ENCODE results near the gene OR56A1.
"Not testable (repeated sequence)": the region's sequence is repeated elsewhere in the genome, so short reads cannot be mapped to it uniquely, and the experiment has no call there.

Gene OR56A1, protein sequence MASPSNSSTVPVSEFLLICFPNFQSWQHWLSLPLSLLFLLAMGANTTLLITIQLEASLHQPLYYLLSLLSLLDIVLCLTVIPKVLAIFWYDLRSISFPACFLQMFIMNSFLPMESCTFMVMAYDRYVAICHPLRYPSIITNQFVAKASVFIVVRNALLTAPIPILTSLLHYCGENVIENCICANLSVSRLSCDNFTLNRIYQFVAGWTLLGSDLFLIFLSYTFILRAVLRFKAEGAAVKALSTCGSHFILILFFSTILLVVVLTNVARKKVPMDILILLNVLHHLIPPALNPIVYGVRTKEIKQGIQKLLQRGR

GRCh38 chr11:6030708-6031405 is at the start of gene OR56A1:
Gene OR56A1, minus strand, starts transcription at chr11:6030758. Its CDS starts 3,066 bp downstream, at chr11:6027692.
- no peak for DNase-seq

GRCh38 chr11:6079463-6079862 is 48.9 kb upstream of the OR56A1 start:
- no peak for DNase-seq

- DNase-seq = no peak
These were observed 47.2 kb upstream of the OR56A1 start for GRCh38 chr11:6077723-6078122.

- DNase-seq = not testable (repeated sequence)
These were observed 45.9 kb upstream of the OR56A1 start for GRCh38 chr11:6076443-6076842.

GRCh38 chr11:6067502-6067901 is 36.9 kb upstream of the OR56A1 start:
- no peak for DNase-seq

DNA sequence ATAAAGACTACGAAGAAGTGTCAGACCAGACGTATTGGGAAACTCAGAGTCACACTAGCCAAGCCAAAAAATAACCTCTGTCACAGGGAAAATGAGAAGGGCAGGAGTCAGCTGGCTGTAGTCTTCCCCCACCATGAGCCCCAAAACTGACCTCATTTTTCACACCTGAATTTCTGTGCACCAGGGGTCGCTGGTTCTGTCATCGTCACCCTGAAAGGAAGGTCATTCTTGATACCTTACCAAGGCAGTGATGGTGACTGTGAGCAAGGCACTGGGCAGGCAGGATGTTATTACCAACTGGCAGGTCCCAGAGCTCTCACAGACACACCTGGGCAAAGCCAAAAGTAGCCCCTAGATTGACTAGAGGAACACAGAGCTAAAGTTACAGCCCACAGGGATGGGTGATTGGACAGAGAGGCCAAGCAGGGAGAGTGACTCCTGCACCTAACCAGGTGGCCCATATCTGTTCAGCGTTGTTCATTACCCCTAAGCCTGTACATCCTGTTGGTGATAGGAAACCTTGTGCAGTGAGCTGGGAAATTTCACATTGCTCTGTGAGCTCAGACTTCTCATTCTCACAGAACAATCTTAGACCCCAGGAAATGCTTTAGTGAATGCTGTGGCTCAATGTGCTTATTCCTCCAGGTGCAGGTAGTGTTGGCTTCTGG is 32.3 kb upstream of the OR56A1 start:
- no peak for DNase-seq

- DNase-seq = no peak
These were observed 30.9 kb upstream of the OR56A1 start for GRCh38 chr11:6061475-6061874.

DNA sequence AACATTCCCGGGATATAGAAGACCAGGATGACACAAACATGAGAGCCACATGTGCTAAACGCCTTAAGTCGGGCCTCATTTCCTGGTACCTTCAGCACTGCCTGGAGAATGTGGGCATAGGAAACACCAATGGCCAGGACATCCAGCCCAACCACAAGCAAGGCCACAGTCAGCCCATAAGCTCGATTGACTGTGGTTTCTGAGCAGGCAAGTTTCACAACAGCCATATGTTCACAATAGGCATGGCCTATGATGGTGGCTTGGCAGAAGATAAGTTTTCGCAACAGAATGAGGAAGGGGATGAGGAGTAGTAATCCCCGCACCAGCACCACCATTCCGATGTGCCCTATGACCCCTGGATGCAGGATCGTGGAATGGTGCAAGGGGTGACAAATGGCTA is 26.9 kb upstream of the OR56A1 start:
- DNase-seq = no peak

DNA sequence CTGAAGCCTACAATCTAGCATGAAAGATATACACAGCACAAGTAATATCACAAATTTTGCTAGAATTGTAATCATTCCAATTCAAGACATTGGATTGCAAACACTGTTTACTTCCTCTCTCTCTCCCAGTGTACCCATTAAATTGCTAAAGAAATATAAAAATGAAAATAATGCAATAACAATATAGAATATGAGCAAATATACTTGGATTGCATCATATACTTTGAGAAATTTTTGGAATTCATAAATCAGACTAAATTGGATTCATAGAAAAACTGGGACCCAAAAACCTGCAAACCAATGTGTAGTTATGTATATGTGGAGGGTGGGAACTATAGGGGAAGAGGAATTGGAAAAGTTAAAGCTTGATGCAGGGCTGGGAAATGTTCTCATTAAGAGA is 25.0 kb upstream of the OR56A1 start:
- no peak for DNase-seq

- no peak for DNase-seq
These were observed 21.8 kb upstream of the OR56A1 start for GRCh38 chr11:6052374-6052773.

GRCh38 chr11:6040874-6041273 is 10.3 kb upstream of the OR56A1 start:
- DNase-seq = no peak

GRCh38 chr11:6027501-6027900 is 3.1 kb downstream of the OR56A1 start:
- DNase-seq = no peak

GRCh38 chr11:6025056-6025455 is 5.5 kb downstream of the OR56A1 start:
- no peak for DNase-seq

GRCh38 chr11:6022956-6023355 is 7.6 kb downstream of the OR56A1 start:
- DNase-seq = peak; percentile 17

DNA sequence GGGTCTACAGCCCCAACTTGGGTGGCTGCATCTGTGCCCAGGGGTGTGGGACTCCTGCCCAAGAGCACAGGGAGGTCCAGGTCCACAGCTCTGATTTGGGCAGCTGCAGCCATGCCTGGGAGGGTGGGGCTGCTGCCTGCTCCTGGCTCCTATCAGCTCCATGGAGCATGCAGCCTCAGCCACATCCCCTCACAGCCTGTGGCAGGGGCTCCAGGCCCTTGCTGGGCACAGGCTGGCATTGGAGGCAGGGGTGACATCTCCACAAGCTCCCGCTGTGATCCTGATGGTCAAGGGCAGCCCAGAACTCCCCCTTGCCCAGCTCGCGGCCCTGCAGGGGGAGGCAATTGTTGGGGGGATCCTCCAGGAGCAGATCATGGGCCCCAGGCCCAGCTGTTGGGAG is 17.5 kb downstream of the OR56A1 start:
- DNase-seq = no peak

DNA sequence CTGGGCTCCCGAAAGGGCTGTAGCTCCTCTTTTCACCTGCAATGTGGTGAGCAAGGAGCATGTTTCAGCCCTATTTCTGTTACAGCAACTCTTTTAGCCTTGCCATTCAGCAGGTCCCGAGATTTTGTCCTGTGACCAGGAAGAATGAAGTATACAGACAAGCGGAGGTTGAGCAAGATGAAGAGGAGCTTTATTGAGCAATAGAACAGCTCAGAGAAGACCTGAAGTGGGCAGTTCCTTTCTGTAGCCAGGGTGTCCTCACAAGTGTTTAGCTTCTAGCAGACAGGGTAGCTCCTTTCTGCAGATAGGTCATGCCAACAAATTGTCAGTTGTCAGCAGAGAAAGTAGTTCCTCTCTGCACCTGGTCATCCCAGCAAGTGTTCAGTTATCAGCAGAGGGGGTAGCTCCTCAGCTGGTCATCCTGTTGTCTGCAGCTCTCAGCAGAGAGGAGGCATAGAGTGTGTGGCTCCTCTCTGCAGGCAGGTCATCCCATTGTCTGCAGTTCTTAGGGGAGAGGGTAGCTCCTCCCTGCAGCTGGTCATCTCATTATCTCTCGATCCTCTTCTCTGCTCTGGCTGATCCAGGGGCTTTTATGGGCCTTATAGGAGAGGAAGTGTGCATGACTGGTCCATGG is 18.4 kb downstream of the OR56A1 start:
- no peak for DNase-seq

DNA sequence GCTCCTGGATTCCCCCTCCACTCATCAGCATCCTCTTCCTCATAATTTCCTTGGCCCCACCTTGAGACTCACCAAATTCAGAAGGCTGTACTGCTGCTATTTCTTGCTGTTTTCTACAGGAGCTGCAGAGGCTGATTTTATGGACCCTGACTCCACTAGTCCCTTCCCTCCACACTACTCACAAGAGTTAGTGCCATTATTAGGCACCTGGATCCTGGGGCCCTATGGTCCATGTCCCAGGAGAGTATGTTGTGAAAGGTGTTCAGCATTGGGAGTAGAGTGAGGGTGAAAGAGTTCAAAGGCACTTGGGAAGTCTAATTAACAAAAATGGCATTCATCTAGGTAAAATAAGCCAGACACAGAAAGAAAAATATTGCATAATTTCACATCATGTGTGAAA is 23.7 kb downstream of the OR56A1 start, which contains the start of gene OR56A4:
OR56A4 (minus strand) TSS at position 101 of the 400 bp plus-strand sequence. CDS start 3,954 bp downstream, outside the sequence.
- DNase-seq = no peak

DNA sequence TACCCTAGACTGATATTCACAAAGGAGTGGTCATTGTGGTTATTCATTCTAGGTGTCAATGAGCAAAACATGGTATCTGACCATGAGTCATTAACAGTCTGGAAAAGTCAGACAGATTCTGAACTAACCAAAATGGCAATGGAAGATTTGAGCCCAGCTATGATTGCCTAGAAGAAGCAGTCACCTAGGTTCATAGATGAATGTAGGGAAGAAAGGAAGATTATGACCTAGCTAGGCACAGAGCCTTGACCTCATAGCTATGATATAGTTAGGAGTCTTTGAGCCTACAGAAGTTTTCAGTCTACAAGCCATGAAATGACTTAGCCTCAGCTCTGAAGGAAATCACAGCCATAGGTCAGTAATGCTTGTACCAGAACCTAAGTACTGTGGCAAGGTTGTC is 24.2 kb downstream of the OR56A1 start:
- no peak for DNase-seq

DNA sequence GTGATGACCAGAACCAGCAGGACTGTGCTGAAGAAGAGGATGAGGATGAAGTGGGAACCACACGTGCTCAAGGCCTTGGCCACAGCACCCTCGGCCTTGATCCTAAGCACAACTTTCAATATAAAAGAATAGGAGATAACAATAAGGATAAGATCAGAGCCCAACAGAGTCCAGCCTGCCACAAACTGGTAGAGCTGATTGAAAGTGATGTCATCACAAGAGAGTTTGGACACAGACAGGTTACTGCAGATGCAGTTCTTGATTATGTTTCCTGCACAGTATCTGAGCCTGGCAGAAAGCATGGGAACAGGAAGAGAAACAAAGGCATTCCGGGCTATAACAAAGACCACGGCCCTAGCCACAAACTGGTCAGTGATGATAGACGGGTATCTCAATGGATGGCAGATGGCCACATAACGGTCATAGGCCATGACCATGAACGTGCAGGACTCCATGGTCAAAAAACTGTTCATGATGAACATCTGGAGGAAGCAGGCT is 28.3 kb downstream of the OR56A1 start:
- DNase-seq = no peak

- DNase-seq = no peak
These were observed 35.8 kb downstream of the OR56A1 start for GRCh38 chr11:5994791-5995190.

GRCh38 chr11:5992604-5993251 is 37.8 kb downstream of the OR56A1 start:
- DNase-seq = no peak

DNA sequence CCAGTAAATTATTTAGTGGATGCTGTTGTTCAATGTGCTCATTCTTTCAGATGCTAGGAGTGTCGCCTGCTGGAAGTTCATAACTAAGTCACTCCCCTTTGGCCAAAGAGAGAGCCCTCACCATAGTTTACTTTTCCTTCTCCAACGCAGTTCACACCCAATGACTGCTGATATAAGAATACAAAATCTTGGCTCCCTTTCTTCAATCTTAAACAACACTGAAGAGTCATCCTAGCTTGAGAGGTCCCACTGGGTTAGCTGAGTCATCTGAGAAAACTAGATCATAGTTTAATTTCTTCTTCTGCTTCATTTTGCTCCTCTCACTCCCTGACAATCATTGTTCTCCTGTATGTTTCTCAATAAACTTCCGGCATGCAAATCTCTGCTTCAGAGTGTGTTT is 38.4 kb downstream of the OR56A1 start:
- no peak for DNase-seq

- no peak for DNase-seq
These were observed 41.4 kb downstream of the OR56A1 start for GRCh38 chr11:5989203-5989602.
